Esophagus muscularis mucosa (tissue), 3 donors: ENCODE results near the gene DMWD.

Experiments
- POLR2A ChIP-seq: fragments of 450-650 bp; IDR thresholded peaks from one replicate; pipeline ENCODE4 v1.6.1; 2017; ENCODE audit warnings: antibody characterized with exemption, moderate library complexity, mild to moderate bottlenecking, low read depth
- TF ChIP-seq, protein P1 (sequence below), 3 experiments: fragments of 200-600 bp in 2 of 3; fragments of 450-650 bp in 1 of 3; sonication (generic) in 2 of 3; IDR thresholded peaks; one replicate each; pipeline ENCODE4 v1.5.1; 2017 to 2019; ENCODE audit warnings: antibody characterized with exemption in 3 of 3, mild to moderate bottlenecking in 2 of 3, moderate library complexity in 1 of 3

DNA sequence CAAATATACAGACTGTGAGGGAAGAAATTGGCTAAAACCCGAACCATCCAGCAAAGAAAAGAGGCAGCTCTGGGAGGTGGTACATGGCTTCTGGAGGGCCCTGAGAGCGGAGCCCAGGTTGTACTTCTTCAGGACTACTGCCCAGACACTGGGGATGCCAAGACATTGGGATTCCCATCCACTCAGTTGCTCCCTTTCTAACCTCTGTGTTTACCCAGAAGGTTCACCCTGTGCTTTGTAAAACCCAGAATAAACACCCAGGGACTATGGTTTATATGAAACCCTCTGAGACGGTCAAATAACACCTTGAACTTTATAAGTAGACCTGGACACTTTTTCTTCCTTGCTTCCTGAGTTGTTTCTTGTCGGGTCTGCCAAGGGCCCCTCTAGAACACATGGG, 49.7 kb downstream of the DMWD start:
- TF ChIP-seq, protein P1, sequence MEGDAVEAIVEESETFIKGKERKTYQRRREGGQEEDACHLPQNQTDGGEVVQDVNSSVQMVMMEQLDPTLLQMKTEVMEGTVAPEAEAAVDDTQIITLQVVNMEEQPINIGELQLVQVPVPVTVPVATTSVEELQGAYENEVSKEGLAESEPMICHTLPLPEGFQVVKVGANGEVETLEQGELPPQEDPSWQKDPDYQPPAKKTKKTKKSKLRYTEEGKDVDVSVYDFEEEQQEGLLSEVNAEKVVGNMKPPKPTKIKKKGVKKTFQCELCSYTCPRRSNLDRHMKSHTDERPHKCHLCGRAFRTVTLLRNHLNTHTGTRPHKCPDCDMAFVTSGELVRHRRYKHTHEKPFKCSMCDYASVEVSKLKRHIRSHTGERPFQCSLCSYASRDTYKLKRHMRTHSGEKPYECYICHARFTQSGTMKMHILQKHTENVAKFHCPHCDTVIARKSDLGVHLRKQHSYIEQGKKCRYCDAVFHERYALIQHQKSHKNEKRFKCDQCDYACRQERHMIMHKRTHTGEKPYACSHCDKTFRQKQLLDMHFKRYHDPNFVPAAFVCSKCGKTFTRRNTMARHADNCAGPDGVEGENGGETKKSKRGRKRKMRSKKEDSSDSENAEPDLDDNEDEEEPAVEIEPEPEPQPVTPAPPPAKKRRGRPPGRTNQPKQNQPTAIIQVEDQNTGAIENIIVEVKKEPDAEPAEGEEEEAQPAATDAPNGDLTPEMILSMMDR (IDR thresholded peaks at IDR 0.05), result no peak
- no peak for TF ChIP-seq POLR2A
